Measurements from ENCODE around the gene DNAAF6. TPM values are rescaled to one million over a fixed set of nuclear protein-coding genes. Genes with fewer than 3 reads are reported as not detected.
A peak's percentile ranks its signal among the peaks of the same experiment; 100 is the strongest.
"Not testable (repeated sequence)": the region's sequence is repeated elsewhere in the genome, so short reads cannot be mapped to it uniquely, and the experiment has no call there.

Gene DNAAF6
- not detected in 2 replicates for total RNA-seq (ENCODE audit: low replicate concordance)
- long read RNA-seq: 0 reads

- peak; percentile 72 for DNase-seq (ENCODE audit: extremely low spot score, unreplicated experiment)
- Mint-ChIP-seq H3K36me3 (no peaks in the 10 kb centered on the region), H3K4me3 (peak within 1 kb of the TSS; percentile 93), H3K4me1 (ENCODE audit: unreplicated experiment) (no peaks in the 10 kb centered on the region), H3K27me3 (no peaks in the 10 kb centered on the region), H3K27ac (peak within 1 kb of the TSS; percentile 78), H3K9me3 (no peaks in the 10 kb centered on the region)
- no peak for TF ChIP-seq CTCF (conservative IDR thresholded peaks at IDR 0.05)
These were observed at the start of gene DNAAF6, which contains the start of gene NUP62CL for GRCh38 chrX:107205770-107206696. Gene DNAAF6 (plus strand): TSS chrX:107206611. CDS start chrX:107212876, 6,265 bp downstream. Gene NUP62CL (minus strand): TSS chrX:107206433. CDS start chrX:107175146, 31,287 bp downstream.

GRCh38 chrX:107157618-107158017, 48.8 kb upstream of the DNAAF6 start:
- not testable (repeated sequence) for H3K36me3 Mint-ChIP-seq; DNase-seq (ENCODE audit: extremely low spot score, unreplicated experiment); H3K27ac Mint-ChIP-seq; H3K4me1 Mint-ChIP-seq (ENCODE audit: unreplicated experiment); H3K9me3 Mint-ChIP-seq; H3K4me3 Mint-ChIP-seq; H3K27me3 Mint-ChIP-seq

GRCh38 chrX:107167163-107167921, 39.1 kb upstream of the DNAAF6 start:
- Mint-ChIP-seq H3K4me3 (no peak overlapping the region), H3K36me3 (peaks cover 3% of the 10 kb centered on the region), H3K27me3 (no peaks in the 10 kb centered on the region), H3K4me1 (ENCODE audit: unreplicated experiment) (no peaks in the 10 kb centered on the region), H3K27ac (no peak overlapping the region), H3K9me3 (no peaks in the 10 kb centered on the region)
- no peak for DNase-seq (ENCODE audit: extremely low spot score, unreplicated experiment)
- TF ChIP-seq CTCF (conservative IDR thresholded peaks at IDR 0.05): no peak

- H3K9me3 Mint-ChIP-seq: no peaks in the 10 kb centered on the region
- no peak for DNase-seq (ENCODE audit: extremely low spot score, unreplicated experiment)
- H3K36me3 Mint-ChIP-seq: peaks cover 3% of the 10 kb centered on the region
- H3K27me3 Mint-ChIP-seq: no peaks in the 10 kb centered on the region
- no peaks in the 10 kb centered on the region for H3K4me1 Mint-ChIP-seq (ENCODE audit: unreplicated experiment)
- no peak for TF ChIP-seq CTCF (conservative IDR thresholded peaks at IDR 0.05)
- H3K4me3 Mint-ChIP-seq: no peak overlapping the region
- H3K27ac Mint-ChIP-seq: no peak overlapping the region
These were observed 38.2 kb upstream of the DNAAF6 start for GRCh38 chrX:107168257-107168656.

GRCh38 chrX:107168712-107169111, 37.7 kb upstream of the DNAAF6 start:
- Mint-ChIP-seq H3K36me3 (peaks cover 3% of the 10 kb centered on the region), H3K27ac (no peak overlapping the region), H3K27me3 (no peaks in the 10 kb centered on the region), H3K9me3 (no peaks in the 10 kb centered on the region), H3K4me3 (no peak overlapping the region), H3K4me1 (ENCODE audit: unreplicated experiment) (no peaks in the 10 kb centered on the region)
- DNase-seq (ENCODE audit: extremely low spot score, unreplicated experiment): no peak
- no peak for TF ChIP-seq CTCF (conservative IDR thresholded peaks at IDR 0.05)
